Liver (tissue), 9 donors: Measurements from ENCODE around the gene SYT14. TPM values are rescaled to one million over a fixed set of nuclear protein-coding genes. Genes with fewer than 3 reads are reported as not detected.
"Not testable (repeated sequence)": the region's sequence is repeated elsewhere in the genome, so short reads cannot be mapped to it uniquely, and the experiment has no call there.

Source experiments
- DNase-seq: peaks from one replicate; pipeline ENCODE4 v3.0.0-alpha.2; 2017; ENCODE audit warnings: low spot score
- H3K27ac ChIP-seq, 2 donors: one replicate each; pipeline ENCODE4 v1.7.0; 2013; ENCODE audit warnings: inconsistent platforms in 2 of 2, low read length in 2 of 2, control low read depth in 1 of 2, low read depth in 1 of 2, mild to moderate bottlenecking in 1 of 2
- H3K27me3 ChIP-seq, 4 donors: one replicate each; pipeline versions ENCODE4 v1.6.1 to v1.7.0; 2013; ENCODE audit warnings: low read length in 3 of 4, inconsistent platforms in 1 of 4, mild to moderate bottlenecking in 1 of 4, moderate library complexity in 1 of 4; ENCODE audit not compliant: control insufficient read depth in 4 of 4, insufficient read depth in 4 of 4
- H3K36me3 ChIP-seq, 4 donors: one replicate each; pipeline versions ENCODE4 v1.6.1 to v1.7.0; 2013; ENCODE audit warnings: low read length in 3 of 4, mild to moderate bottlenecking in 3 of 4, low read depth in 1 of 4, moderate library complexity in 1 of 4; ENCODE audit not compliant: control insufficient read depth in 4 of 4, insufficient read depth in 3 of 4
- H3K4me1 ChIP-seq, 4 donors: one replicate each; pipeline versions ENCODE4 v1.6.1 to v1.7.0; 2013; ENCODE audit warnings: low read length in 3 of 4, mild to moderate bottlenecking in 3 of 4, moderate library complexity in 1 of 4; ENCODE audit not compliant: control insufficient read depth in 4 of 4, insufficient read depth in 4 of 4
- H3K4me3 ChIP-seq, 3 donors: one replicate each; pipeline versions ENCODE4 v1.6.1 to v1.7.0; 2013; ENCODE audit warnings: low read length in 3 of 3, control low read depth in 1 of 3, low read depth in 1 of 3, mild to moderate bottlenecking in 1 of 3
- H3K9ac ChIP-seq, 2 donors: one replicate each; pipeline ENCODE4 v1.7.0; 2013; ENCODE audit warnings: low read length in 2 of 2, mild to moderate bottlenecking in 2 of 2, moderate library complexity in 2 of 2, control low read depth in 1 of 2, low read depth in 1 of 2
- H3K9me3 ChIP-seq, 4 donors: one replicate each; pipeline versions ENCODE4 v1.6.1 to v1.7.0; 2013; ENCODE audit warnings: low read length in 3 of 4; ENCODE audit not compliant: control insufficient read depth in 4 of 4
- EGR1 ChIP-seq, 2 donors: IDR thresholded peaks; 2 replicates each; pipeline ENCODE4 v1.6.1; 2016 to 2018; ENCODE audit warnings: antibody characterized with exemption in 2 of 2, low read depth in 2 of 2
- GABPA ChIP-seq, 2 donors: IDR thresholded peaks in 1 of 2; conservative IDR thresholded peaks in 1 of 2; 2 replicates each; pipeline ENCODE4 v1.6.1; 2016; ENCODE audit warnings: antibody characterized with exemption in 2 of 2, mild to moderate bottlenecking in 1 of 2, moderate library complexity in 1 of 2
- HNF4G ChIP-seq: IDR thresholded peaks from 2 replicates; pipeline ENCODE4 v1.6.1; 2016; ENCODE audit warnings: antibody characterized with exemption
- NR2F2 ChIP-seq: IDR thresholded peaks from 2 replicates; pipeline ENCODE4 v1.6.1; 2016; ENCODE audit warnings: antibody characterized with exemption
- RXRA ChIP-seq, 2 donors: IDR thresholded peaks; 2 replicates each; pipeline ENCODE4 v1.6.1; 2017 to 2018; ENCODE audit warnings: antibody characterized with exemption in 2 of 2, mild to moderate bottlenecking in 1 of 2
- SP1 ChIP-seq: IDR thresholded peaks from 2 replicates; pipeline ENCODE4 v1.6.1; 2018; ENCODE audit warnings: antibody characterized with exemption, mild to moderate bottlenecking
- TAF1 ChIP-seq: conservative IDR thresholded peaks from 2 replicates; pipeline ENCODE4 v1.6.1; 2016; ENCODE audit warnings: antibody characterized with exemption, mild to moderate bottlenecking
- YY1 ChIP-seq: IDR thresholded peaks from 2 replicates; pipeline ENCODE4 v1.6.1; 2016; ENCODE audit warnings: antibody characterized with exemption, mild to moderate bottlenecking
- WGBS: extraction: QIAGEN DNeasy Blood & Tissue Kit; methylation state at CpG from one replicate; pipeline ENCODE4 v1.1.7; 2013; 5-methylcytosine and 5-hydroxymethylcytosine counted together
- polyA plus RNA-seq, 2 donors: library from polyadenylated mRNA; stranded (reverse) in 1 of 2; unstranded in 1 of 2; fragments of 200-250 nt in 1 of 2; fragments of >200 nt in 1 of 2; fragmentation: Nextera tagmentation in 1 of 2; extraction: Ambion mirVana in 1 of 2; gene quantifications; one replicate each; pipeline versions ENCODE4 v1.2.1 to v1.2.3, GENCODE V29; 2013 to 2015
- total RNA-seq, 2 donors: library from RNA; depleted of rRNA; stranded (reverse); fragments of >200 nt; gene quantifications; one replicate each; pipeline ENCODE4 v1.2.3, GENCODE V29; 2014
- TF ChIP-seq, protein P1 (sequence below): IDR thresholded peaks from 2 replicates; pipeline ENCODE4 v1.6.1; 2016; ENCODE audit warnings: antibody characterized with exemption
- TF ChIP-seq, protein P2 (sequence below): IDR thresholded peaks from 2 replicates; pipeline ENCODE4 v1.6.1; 2016; ENCODE audit warnings: antibody characterized with exemption
- TF ChIP-seq, protein P3 (sequence below): IDR thresholded peaks from 2 replicates; pipeline ENCODE4 v1.6.1; 2016; ENCODE audit warnings: antibody characterized with exemption
- TF ChIP-seq, protein P4 (sequence below): IDR thresholded peaks from 2 replicates; pipeline ENCODE4 v1.6.1; 2016; ENCODE audit warnings: antibody characterized with exemption, mild to moderate bottlenecking
- donor health status: healthy.
- donor health status: healthy.
- donor health status: healthy.
- donor health status: healthy.
- donor health status: healthy.

The SYT14 gene
- total and polyA plus RNA-seq, 4 donors: not detected

DNA sequence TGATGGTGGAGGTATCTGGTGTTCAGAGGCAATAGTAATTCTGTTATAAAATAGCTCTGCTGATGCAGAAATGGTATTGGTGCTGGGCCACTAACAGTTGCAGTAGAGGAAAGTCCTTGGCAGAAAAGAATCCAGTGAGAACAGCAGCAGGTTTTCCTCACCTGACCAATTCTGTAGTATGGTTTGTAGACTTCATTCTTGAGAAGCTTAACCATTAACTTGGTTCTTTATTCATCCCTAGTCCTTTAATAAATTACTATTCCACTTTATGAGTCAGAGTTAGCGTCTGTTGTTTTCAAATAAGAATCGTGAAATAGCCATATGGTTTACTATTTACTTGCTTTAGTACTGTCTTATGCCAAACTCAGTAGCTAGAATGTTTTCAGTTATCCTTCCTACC is 166.1 kb downstream of the SYT14 start:
- Histone ChIP-seq H3K4me1 (no peaks in the 10 kb centered on the region), H3K9me3 (no peaks in the 10 kb centered on the region), H3K27ac (no peak overlapping the region), H3K27me3 (peaks cover 0 to 7% (median 2%) of the 10 kb centered on the region in 4 donors), H3K36me3 (no peaks in the 10 kb centered on the region), H3K4me3 (no peak overlapping the region), H3K9ac (no peak overlapping the region)
- no peak for TF ChIP-seq EGR1 (IDR thresholded peaks at IDR 0.05; ENCODE audit: low read depth in 2 of 2)
- no peak for DNase-seq
- WGBS: 82% methylated on average over 2 of the region's 2 CpGs

DNA sequence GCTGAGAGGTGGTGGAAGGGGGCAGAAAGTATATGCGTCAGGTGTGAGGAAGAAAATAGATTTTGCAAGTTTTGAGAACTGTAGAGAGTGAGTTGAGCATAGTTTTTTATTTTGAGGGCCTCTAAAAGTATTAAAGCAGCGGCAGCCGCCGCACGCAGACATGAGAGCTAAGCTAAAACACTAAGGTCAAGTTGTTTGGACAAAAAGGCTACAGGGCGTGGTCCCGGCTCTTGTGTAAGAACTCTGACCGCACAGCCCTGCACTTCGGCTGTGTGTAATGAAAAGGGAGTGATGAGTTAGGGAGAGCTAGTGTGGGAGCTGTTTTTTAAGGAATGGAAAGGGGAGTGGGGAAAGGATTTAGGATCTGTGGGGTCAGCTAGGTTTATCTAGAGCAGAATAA is 174.9 kb downstream of the SYT14 start:
- not testable (repeated sequence) for H3K36me3 ChIP-seq, DNase-seq, H3K9ac ChIP-seq, H3K4me1 ChIP-seq, H3K27ac ChIP-seq, H3K9me3 ChIP-seq, H3K27me3 ChIP-seq, H3K4me3 ChIP-seq
- WGBS: 80% methylated on average over 9 of the region's 9 CpGs

DNA sequence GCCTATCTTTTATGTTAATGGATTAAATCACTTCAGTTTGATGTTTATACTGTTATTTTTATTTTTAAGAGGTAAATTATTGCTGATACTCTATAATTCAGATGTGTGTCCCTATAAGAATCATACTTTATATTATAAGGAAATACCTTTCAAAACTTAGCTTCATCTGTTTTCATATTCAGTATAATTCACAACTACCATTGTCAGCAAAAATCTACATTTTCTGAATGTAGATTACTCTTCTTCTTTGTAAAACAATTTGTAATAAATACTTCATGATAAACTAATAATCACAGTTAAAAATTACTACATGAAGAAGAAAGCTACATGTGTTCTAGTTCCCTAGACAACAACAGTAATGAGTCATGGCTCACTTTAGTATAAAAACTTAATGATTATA is 179.2 kb downstream of the SYT14 start:
- Histone ChIP-seq H3K36me3 (no peaks in the 10 kb centered on the region), H3K9ac (no peak overlapping the region), H3K9me3 (peaks cover 0 to 3% (median 0%) of the 10 kb centered on the region in 4 donors), H3K27ac (no peak overlapping the region), H3K27me3 (peaks cover 0 to 1% (median 0%) of the 10 kb centered on the region in 4 donors), H3K4me3 (no peak overlapping the region), H3K4me1 (no peaks in the 10 kb centered on the region)
- DNase-seq: no peak
- TF ChIP-seq, protein P1, sequence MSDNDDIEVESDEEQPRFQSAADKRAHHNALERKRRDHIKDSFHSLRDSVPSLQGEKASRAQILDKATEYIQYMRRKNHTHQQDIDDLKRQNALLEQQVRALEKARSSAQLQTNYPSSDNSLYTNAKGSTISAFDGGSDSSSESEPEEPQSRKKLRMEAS: no peak

DNA sequence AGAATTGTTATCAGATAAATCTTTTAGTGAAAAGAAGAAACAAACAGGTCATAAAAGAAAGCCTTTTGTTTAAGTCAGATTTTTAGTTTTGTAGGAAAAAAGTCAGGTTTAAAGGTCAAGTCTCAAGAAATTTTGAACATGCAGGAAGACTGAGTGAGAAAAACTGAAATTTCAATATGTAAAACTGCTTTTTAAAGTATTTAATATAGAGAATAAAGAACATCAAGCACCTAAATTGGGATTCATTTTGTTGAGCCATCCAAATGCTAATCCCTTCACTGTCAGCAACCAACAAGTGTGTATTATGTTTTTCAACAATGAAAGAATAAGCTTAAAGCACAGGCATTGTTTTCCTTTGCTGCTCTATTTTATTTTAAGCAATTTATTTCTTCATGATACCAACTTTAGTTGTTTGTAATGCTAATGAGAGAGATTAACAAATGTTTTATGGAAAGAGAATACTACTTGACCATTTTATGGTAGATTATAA is 179.7 kb downstream of the SYT14 start:
- Histone ChIP-seq H3K4me3 (no peak overlapping the region), H3K9me3 (no peaks in the 10 kb centered on the region), H3K27me3 (peaks cover 0 to 2% (median 0%) of the 10 kb centered on the region in 4 donors), H3K4me1 (no peaks in the 10 kb centered on the region), H3K27ac (no peak overlapping the region), H3K36me3 (no peaks in the 10 kb centered on the region), H3K9ac (no peak overlapping the region)
- TF ChIP-seq, protein P2, sequence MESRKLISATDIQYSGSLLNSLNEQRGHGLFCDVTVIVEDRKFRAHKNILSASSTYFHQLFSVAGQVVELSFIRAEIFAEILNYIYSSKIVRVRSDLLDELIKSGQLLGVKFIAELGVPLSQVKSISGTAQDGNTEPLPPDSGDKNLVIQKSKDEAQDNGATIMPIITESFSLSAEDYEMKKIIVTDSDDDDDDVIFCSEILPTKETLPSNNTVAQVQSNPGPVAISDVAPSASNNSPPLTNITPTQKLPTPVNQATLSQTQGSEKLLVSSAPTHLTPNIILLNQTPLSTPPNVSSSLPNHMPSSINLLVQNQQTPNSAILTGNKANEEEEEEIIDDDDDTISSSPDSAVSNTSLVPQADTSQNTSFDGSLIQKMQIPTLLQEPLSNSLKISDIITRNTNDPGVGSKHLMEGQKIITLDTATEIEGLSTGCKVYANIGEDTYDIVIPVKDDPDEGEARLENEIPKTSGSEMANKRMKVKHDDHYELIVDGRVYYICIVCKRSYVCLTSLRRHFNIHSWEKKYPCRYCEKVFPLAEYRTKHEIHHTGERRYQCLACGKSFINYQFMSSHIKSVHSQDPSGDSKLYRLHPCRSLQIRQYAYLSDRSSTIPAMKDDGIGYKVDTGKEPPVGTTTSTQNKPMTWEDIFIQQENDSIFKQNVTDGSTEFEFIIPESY: no peak
- TF ChIP-seq GABPA (IDR thresholded peaks at IDR 0.05 in 1 of 2, conservative IDR thresholded peaks at IDR 0.05 in 1 of 2) (no peak), SP1 (no peak), RXRA (IDR thresholded peaks at IDR 0.05) (no peak), HNF4G (no peak), YY1 (no peak), NR2F2 (no peak), TAF1 (no peak)
- TF ChIP-seq, protein P3, sequence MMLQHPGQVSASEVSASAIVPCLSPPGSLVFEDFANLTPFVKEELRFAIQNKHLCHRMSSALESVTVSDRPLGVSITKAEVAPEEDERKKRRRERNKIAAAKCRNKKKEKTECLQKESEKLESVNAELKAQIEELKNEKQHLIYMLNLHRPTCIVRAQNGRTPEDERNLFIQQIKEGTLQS: no peak
- TF ChIP-seq, protein P4, sequence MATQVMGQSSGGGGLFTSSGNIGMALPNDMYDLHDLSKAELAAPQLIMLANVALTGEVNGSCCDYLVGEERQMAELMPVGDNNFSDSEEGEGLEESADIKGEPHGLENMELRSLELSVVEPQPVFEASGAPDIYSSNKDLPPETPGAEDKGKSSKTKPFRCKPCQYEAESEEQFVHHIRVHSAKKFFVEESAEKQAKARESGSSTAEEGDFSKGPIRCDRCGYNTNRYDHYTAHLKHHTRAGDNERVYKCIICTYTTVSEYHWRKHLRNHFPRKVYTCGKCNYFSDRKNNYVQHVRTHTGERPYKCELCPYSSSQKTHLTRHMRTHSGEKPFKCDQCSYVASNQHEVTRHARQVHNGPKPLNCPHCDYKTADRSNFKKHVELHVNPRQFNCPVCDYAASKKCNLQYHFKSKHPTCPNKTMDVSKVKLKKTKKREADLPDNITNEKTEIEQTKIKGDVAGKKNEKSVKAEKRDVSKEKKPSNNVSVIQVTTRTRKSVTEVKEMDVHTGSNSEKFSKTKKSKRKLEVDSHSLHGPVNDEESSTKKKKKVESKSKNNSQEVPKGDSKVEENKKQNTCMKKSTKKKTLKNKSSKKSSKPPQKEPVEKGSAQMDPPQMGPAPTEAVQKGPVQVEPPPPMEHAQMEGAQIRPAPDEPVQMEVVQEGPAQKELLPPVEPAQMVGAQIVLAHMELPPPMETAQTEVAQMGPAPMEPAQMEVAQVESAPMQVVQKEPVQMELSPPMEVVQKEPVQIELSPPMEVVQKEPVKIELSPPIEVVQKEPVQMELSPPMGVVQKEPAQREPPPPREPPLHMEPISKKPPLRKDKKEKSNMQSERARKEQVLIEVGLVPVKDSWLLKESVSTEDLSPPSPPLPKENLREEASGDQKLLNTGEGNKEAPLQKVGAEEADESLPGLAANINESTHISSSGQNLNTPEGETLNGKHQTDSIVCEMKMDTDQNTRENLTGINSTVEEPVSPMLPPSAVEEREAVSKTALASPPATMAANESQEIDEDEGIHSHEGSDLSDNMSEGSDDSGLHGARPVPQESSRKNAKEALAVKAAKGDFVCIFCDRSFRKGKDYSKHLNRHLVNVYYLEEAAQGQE: no peak
- DNase-seq: no peak
